ENCODE data around the gene SPPL2B.
"Not testable (repeated sequence)": the region's sequence is repeated elsewhere in the genome, so short reads cannot be mapped to it uniquely, and the experiment has no call there.

The SPPL2B gene

GRCh38 chr19:2338751-2339643 lies 10.5 kb downstream of the SPPL2B start:
- Histone ChIP-seq H3K9ac (ENCODE audit: low read length) (no peak overlapping the region), H3K4me3 (ENCODE audit: low read length) (no peak overlapping the region), H3K27ac (ENCODE audit: low read depth, low read length) (no peak overlapping the region), H3K4me1 (ENCODE audit: control insufficient read depth, insufficient read depth, low read length) (no peaks in the 10 kb centered on the region), H3K36me3 (ENCODE audit: control insufficient read depth, insufficient read depth, low read length) (peaks cover 8% of the 10 kb centered on the region), H3K27me3 (ENCODE audit: control insufficient read depth, insufficient read depth, low read length) (no peaks in the 10 kb centered on the region)

- Histone ChIP-seq H3K36me3 (ENCODE audit: control insufficient read depth, insufficient read depth, low read length) (peaks cover 8% of the 10 kb centered on the region), H3K27ac (ENCODE audit: low read depth, low read length) (no peak overlapping the region), H3K27me3 (ENCODE audit: control insufficient read depth, insufficient read depth, low read length) (no peaks in the 10 kb centered on the region), H3K9ac (ENCODE audit: low read length) (no peak overlapping the region), H3K4me1 (ENCODE audit: control insufficient read depth, insufficient read depth, low read length) (no peaks in the 10 kb centered on the region), H3K4me3 (ENCODE audit: low read length) (no peak overlapping the region)
Measured at GRCh38 chr19:2339644-2340310, 11.3 kb downstream of the SPPL2B start.

GRCh38 chr19:2340496-2341243 lies 12.2 kb downstream of the SPPL2B start:
- no peak overlapping the region for H3K27ac ChIP-seq (ENCODE audit: low read depth, low read length)
- H3K9ac ChIP-seq (ENCODE audit: low read length), result no peak overlapping the region
- no peak overlapping the region for H3K4me3 ChIP-seq (ENCODE audit: low read length)
- peaks cover 8% of the 10 kb centered on the region for H3K36me3 ChIP-seq (ENCODE audit: control insufficient read depth, insufficient read depth, low read length)
- H3K27me3 ChIP-seq (ENCODE audit: control insufficient read depth, insufficient read depth, low read length), result no peaks in the 10 kb centered on the region
- H3K4me1 ChIP-seq (ENCODE audit: control insufficient read depth, insufficient read depth, low read length), result no peaks in the 10 kb centered on the region

GRCh38 chr19:2341244-2341751 lies 12.8 kb downstream of the SPPL2B start:
- Histone ChIP-seq H3K27ac (ENCODE audit: low read depth, low read length) (no peak overlapping the region), H3K9ac (ENCODE audit: low read length) (no peak overlapping the region), H3K4me1 (ENCODE audit: control insufficient read depth, insufficient read depth, low read length) (no peaks in the 10 kb centered on the region), H3K4me3 (ENCODE audit: low read length) (no peak overlapping the region), H3K36me3 (ENCODE audit: control insufficient read depth, insufficient read depth, low read length) (peaks cover 8% of the 10 kb centered on the region), H3K27me3 (ENCODE audit: control insufficient read depth, insufficient read depth, low read length) (no peaks in the 10 kb centered on the region)

- Histone ChIP-seq H3K4me3 (ENCODE audit: low read length) (no peak overlapping the region), H3K9ac (ENCODE audit: low read length) (no peak overlapping the region), H3K27ac (ENCODE audit: low read depth, low read length) (no peak overlapping the region), H3K27me3 (ENCODE audit: control insufficient read depth, insufficient read depth, low read length) (no peaks in the 10 kb centered on the region), H3K4me1 (ENCODE audit: control insufficient read depth, insufficient read depth, low read length) (no peaks in the 10 kb centered on the region), H3K36me3 (ENCODE audit: control insufficient read depth, insufficient read depth, low read length) (peaks cover 8% of the 10 kb centered on the region)
Measured at GRCh38 chr19:2341982-2342381, 13.5 kb downstream of the SPPL2B start.

DNA sequence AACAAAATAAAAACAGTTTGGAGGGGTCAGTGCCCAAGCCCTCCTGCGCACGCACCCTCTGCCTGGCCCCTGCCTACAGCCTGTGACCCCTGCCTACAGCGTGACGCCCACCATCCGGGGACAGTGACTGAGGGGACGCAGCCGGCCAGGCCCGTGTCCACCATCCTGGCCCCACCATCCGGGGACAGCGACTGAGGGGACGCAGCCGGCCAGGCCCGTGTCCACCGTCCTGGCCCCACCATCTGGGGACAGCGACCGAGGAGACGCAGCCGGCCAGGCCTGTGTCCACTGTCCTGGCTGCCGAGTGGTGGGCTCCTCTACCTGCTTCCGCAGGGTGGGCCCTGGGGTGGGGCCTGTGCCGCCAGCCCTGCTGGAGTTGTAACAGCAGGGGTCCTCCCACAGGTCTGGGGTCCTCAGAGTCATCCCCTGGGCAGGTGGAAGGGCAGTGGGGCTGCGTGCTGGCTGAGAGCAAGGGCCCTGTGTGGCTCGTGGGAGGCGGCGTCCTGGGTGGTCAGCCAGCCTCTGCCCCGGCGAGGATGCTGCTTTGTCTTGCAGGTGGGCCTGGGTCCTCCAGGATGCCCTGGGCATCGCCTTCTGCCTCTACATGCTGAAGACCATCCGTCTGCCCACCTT lies 14.3 kb downstream of the SPPL2B start:
- no peaks in the 10 kb centered on the region for H3K27me3 ChIP-seq (ENCODE audit: control insufficient read depth, insufficient read depth, low read length)
- no peak overlapping the region for H3K4me3 ChIP-seq (ENCODE audit: low read length)
- no peak overlapping the region for H3K9ac ChIP-seq (ENCODE audit: low read length)
- no peak overlapping the region for H3K27ac ChIP-seq (ENCODE audit: low read depth, low read length)
- no peaks in the 10 kb centered on the region for H3K4me1 ChIP-seq (ENCODE audit: control insufficient read depth, insufficient read depth, low read length)
- H3K36me3 ChIP-seq (ENCODE audit: control insufficient read depth, insufficient read depth, low read length), result peaks cover 6% of the 10 kb centered on the region

GRCh38 chr19:2343289-2343982 lies 15.0 kb downstream of the SPPL2B start:
- Histone ChIP-seq H3K4me3 (ENCODE audit: low read length) (no peak overlapping the region), H3K36me3 (ENCODE audit: control insufficient read depth, insufficient read depth, low read length) (peaks cover 7% of the 10 kb centered on the region), H3K4me1 (ENCODE audit: control insufficient read depth, insufficient read depth, low read length) (no peaks in the 10 kb centered on the region), H3K27me3 (ENCODE audit: control insufficient read depth, insufficient read depth, low read length) (no peaks in the 10 kb centered on the region), H3K9ac (ENCODE audit: low read length) (no peak overlapping the region), H3K27ac (ENCODE audit: low read depth, low read length) (no peak overlapping the region)

GRCh38 chr19:2344381-2344870 lies 15.9 kb downstream of the SPPL2B start:
- Histone ChIP-seq H3K27ac (ENCODE audit: low read depth, low read length) (no peak overlapping the region), H3K9ac (ENCODE audit: low read length) (no peak overlapping the region), H3K4me1 (ENCODE audit: control insufficient read depth, insufficient read depth, low read length) (no peaks in the 10 kb centered on the region), H3K36me3 (ENCODE audit: control insufficient read depth, insufficient read depth, low read length) (peaks cover 10% of the 10 kb centered on the region), H3K4me3 (ENCODE audit: low read length) (no peak overlapping the region), H3K27me3 (ENCODE audit: control insufficient read depth, insufficient read depth, low read length) (no peaks in the 10 kb centered on the region)

- H3K9ac ChIP-seq (ENCODE audit: low read length), result no peak overlapping the region
- H3K36me3 ChIP-seq (ENCODE audit: control insufficient read depth, insufficient read depth, low read length), result peaks cover 12% of the 10 kb centered on the region
- H3K27ac ChIP-seq (ENCODE audit: low read depth, low read length), result no peak overlapping the region
Measured at GRCh38 chr19:2345076-2345475, 16.6 kb downstream of the SPPL2B start.

DNA sequence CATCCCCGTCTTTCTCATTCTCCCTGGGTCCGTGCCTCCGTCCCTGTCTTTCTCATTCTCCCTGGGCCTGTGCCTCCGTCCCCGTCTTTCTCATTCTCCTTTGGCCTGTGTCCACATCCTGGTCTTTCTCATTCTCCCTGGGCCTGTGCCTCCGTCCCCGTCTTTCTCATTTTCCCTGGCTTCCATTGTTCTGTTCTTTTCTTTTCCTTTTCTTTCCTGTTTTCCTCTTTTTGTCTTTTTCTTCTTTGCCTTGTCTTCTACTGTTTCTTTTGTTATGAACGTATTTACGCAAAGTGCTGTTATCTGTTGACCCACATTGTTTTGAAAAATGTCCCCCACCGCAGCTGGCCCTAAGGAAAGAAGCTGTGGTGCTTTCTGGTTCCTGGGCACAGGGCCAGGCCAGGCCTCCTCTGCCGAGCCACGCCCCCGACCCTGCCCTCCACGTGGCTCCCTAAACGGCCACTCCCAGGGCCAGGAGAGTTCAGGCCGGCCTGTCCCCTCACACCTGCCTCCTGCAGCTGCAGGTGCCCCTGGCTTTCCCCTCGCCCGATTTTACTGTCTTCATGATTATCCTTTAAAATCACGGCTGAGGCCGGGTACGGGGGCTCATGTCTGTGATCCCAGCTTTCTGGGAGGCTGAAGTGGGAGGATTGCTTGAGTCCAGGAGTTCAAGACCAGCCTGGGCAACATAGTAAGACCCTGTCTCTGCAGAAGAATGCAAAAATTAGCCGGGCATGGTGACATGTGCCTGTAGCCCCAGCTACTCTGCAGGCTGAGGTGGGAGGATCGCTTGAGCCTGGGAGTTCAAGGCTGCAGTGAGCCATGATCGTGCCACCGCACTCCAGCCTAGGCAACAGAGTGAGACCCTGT lies 17.5 kb downstream of the SPPL2B start:
- no peaks in the 10 kb centered on the region for H3K4me1 ChIP-seq (ENCODE audit: control insufficient read depth, insufficient read depth, low read length)
- no peak overlapping the region for H3K4me3 ChIP-seq (ENCODE audit: low read length)
- no peak overlapping the region for H3K9ac ChIP-seq (ENCODE audit: low read length)
- H3K27me3 ChIP-seq (ENCODE audit: control insufficient read depth, insufficient read depth, low read length), result no peaks in the 10 kb centered on the region
- no peak overlapping the region for H3K27ac ChIP-seq (ENCODE audit: low read depth, low read length)
- peaks cover 20% of the 10 kb centered on the region for H3K36me3 ChIP-seq (ENCODE audit: control insufficient read depth, insufficient read depth, low read length)

More at GRCh38 chr19:2345076-2345475, 16.6 kb downstream of the SPPL2B start:
- Histone ChIP-seq H3K4me3 (ENCODE audit: low read length) (no peak overlapping the region), H3K4me1 (ENCODE audit: control insufficient read depth, insufficient read depth, low read length) (no peaks in the 10 kb centered on the region), H3K27me3 (ENCODE audit: control insufficient read depth, insufficient read depth, low read length) (no peaks in the 10 kb centered on the region)

- not testable (repeated sequence) for H3K27me3 ChIP-seq (ENCODE audit: control insufficient read depth, insufficient read depth, low read length); H3K4me1 ChIP-seq (ENCODE audit: control insufficient read depth, insufficient read depth, low read length); H3K27ac ChIP-seq (ENCODE audit: low read depth, low read length); H3K4me3 ChIP-seq (ENCODE audit: low read length); H3K9ac ChIP-seq (ENCODE audit: low read length)
- peaks cover 24% of the 10 kb centered on the region for H3K36me3 ChIP-seq (ENCODE audit: control insufficient read depth, insufficient read depth, low read length)
Measured at GRCh38 chr19:2349818-2350217, 21.3 kb downstream of the SPPL2B start.

All from rectal smooth muscle tissue (tissue), 1 donor.